ENCODE data around the gene BBIP1.

Gene BBIP1

DNA sequence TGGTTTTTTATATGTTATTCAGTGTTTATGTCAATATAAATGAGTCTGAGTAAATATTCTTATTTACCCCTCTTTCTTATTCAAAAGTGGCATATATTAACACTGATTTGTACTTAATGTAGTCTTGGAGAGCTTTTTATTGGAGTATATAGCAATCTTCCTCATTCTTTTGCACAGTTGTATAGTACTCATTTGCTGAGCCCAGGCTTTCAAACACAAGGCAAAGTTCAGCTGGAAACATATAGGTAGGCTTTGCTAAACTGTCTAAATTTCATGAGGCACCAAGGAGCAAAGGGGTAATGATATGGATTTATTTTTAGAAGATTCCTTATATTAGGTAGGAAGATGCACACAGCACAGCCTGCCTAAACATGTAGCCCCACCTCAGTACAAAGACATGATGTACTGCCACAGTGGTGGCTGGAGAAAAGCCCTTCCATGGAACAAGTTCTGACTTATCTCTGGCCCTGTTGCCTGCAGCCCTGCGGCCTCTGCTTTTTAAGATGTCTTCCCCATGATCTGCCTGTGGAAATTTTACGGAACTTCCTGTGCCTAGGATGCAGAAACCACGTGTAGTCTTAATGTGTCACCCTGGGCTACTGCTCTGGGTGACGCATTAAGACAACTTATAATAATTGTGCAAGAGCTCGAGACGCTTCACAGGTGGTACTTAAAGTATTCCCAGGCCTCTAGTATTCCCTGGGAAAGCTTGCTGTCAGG lies 56.9 kb downstream of the BBIP1 start:
- DNase-seq = no peak

DNA sequence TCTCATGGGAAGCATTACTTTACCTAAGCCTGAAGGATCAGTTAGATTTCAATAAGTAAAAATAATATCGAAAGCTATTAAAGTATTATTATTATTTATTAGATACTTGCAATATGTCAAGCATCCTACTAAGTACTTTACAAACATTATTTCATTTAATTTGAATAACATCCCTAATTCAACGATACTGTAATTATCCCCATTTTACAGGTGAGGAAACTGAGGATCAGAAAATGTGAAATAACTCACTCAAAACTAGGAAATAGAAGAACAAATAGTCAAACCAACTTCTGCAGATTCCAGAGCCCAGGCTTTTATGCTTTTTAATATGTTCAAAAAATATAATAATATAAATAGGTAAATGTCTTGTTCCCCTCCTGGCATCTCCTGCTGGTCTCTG lies 57.5 kb downstream of the BBIP1 start:
- no peak for DNase-seq

DNA sequence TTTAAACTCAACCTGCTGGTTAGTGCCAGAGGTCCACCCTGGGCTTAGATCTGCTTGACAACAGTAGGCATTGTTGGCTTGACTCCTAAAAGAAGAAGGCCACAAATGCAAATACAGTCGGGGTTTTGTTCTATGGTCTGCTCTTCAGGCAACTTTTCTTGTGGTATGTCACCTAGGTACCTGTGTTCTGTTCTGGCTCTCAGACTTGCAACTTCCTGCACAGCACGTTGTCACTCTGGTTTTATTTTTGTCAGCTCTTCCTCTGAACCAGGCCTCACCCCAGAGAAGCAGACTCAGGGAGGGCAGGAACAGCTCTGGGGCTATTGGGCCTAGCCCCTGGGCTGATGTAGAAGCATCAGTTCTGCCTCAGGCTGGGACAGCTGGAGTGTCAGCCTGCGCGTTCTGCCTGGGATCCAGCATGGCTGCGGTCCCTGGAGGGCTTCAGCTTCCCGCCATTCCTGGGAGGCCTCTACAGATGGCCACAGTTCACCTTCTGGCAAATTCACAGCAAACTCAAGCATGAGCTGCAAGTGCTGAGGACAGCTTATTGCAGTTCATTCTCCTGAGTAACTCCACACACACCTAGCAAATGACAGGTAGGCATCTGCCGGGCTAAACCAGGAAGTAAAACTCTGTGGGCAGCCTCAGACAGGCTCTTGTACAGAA lies 58.3 kb downstream of the BBIP1 start:
- peak; percentile 32 to 81 (median 61) for DNase-seq

DNA sequence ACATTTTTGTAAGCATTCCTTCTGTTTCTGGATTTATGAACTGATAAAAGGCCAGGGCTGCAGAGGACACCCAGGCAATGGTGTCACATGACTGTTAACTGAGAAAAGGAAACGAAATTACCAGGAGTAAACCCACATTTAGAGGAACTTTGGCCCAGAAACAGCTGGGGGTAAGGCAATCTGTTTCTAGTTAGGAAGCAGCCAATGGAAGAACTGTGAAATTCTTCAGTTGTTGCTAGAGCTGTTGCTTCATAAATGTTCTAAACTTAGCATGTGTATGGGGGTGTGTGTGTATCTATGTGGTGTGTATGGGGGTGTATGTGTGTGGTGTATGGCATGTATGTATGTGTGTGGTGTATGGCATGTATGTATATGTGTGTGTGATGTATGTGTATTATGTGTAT lies 59.0 kb downstream of the BBIP1 start:
- no peak for DNase-seq

DNA sequence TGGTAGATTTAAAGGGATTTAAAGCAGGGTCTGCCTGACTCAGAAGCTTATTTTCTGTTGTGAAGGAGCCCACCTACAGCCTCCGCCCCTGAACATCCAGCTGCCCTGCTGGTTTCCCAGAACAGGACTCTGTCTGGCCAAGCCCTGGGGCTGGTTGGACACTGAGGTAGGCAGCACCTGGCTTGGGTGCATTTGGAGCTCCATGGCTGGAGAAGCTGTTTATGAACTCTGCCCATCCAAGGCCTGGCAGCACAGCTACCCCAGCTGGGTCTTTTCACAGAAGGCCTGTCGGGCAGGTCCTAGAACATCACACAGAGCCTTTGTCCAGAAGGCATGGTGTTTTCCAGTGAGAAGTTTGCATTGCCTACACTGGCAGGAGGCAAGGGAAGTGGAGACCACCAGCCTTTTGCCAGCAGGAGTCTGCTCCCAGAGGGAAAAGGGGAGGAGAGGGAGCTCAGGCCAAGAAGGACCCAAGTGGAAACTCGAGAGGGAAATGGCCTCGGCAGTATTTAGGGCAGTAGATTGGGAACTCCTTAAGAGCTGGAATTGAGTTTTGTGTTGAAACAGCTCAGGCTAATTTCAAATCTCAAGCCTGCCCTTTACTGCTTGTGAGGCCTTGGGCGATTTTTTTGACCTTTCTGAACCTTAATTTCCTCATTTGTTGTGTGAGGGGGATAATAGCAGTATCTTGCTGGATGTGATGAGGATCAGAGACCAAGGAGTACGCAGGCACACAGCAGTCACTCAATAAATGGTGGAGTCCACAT lies 59.6 kb downstream of the BBIP1 start:
- DNase-seq = no peak

DNA sequence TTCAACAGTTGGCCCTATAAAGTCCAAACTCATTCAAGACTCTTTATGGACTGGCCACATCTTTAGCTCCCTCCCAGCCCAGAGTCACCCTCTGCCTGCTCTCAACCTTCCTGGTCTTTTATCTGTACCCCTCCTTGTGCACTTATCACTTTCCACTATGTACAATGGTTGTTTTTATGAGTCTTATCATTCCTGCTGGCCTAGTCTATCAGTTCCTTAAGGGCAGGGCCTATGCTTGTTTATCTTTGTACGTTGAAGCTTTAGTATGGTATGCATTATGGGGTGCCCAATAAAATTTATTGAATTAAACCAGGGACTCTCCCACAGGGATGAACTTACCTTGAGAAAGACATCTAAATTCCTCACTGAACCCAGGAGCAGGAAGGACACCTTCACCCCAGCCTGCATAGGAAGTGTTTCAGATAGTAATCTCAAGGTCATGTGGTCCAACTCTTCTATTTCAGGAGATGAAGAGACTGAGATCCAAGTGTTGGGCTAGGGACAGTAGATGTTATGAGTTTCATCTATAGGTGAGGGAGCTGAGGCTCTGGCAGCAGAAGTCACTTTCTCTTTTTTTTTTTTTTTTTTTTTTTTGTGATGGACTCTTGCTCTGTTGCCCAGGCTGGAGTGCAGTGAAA lies 60.6 kb downstream of the BBIP1 start:
- peak in 1 of 6 experiments; percentile 13 for DNase-seq

DNA sequence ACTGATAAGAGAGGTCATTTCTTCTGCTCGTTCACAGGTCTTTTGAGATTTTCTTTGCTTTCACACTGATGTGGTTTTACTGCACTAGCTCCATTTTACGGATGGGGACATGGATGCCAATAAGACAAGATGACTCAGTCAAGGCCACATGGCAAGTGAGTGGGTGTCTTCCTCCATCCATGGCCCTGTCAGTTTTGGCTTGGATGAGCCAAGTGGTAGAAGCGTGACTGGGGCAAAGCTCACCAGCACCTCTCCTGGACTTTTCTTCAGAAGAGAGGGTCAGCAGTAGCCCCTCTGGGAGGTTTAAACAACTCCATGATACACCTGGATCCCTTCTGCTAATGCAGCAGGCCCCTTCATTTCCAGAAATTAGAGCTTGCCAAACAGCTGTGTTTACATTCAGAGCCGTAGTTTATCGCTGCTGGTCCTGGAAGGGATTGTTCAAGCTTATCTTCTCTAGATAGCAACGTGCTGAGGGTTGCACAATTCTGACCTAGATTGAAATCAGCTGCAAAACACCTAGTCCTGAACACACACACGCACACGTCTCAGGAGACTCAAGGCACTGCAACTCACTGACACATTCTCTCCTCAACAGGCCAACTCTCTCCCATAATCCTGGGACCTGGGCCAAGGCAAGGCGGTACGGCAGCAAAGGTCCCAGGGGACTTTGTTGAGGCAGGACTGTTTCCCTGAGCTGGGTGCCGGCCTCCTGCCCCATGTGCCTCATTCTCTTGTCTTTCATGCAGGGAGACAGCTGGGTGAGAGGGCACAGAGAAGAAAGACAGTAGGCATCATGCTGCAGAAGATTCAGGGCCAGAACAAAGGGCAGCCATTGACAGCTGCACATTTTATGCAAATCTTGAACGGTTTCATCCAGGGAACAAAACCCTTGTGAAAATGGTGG lies 61.5 kb downstream of the BBIP1 start:
- DNase-seq = peak in 2 of 6 experiments; percentile 10 to 25

DNA sequence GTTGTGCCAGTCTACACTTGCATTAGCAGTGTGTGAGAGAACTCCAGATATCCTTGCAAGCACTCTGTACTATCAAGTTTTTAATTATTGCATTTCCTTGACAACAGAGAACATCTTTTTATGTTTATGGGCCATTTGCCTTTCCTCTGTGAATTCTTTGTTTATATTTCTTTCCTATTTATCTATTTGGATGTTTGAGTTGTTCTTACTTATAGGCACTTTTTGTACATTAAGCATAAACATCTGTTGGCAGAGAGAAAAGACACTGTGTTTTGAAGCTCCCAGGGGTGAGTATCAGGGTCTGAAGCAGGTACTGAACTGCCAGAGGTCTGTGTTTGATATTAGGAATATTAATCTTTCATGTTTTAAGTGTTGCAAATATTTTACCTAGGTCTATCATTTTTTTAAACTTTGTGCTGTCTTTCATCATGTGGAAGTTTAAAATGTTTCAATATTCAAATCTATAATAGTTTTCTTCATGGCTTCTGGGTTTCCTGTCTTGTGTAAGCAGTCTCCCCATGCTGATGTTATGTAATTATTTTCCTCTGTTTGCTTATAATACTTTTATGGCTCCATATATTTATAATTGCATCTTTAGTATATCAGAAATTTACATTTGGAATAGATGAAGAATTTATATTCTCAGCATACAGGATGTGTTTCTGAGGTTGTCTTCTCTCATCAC lies 64.9 kb downstream of the BBIP1 start:
- no peak for DNase-seq

DNA sequence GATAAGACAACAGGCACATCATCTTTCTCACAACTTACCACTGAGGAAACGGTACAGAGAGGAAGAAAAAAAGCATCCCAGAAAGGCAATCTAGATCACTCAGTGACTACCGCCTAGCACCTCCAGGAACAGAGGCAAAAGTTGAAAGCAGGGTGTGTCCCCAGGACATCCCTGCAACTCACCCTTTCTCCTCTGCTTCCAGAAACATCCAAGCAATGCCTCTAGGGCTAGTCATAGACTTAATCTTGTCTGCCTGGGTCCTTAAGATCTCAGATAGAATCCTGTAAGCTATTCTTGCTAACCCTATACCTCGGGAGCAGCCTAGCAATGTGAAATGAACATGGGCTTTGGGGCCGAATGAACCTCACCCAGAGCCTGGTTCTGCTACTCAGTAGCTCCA lies 66.0 kb downstream of the BBIP1 start:
- DNase-seq = no peak

DNA sequence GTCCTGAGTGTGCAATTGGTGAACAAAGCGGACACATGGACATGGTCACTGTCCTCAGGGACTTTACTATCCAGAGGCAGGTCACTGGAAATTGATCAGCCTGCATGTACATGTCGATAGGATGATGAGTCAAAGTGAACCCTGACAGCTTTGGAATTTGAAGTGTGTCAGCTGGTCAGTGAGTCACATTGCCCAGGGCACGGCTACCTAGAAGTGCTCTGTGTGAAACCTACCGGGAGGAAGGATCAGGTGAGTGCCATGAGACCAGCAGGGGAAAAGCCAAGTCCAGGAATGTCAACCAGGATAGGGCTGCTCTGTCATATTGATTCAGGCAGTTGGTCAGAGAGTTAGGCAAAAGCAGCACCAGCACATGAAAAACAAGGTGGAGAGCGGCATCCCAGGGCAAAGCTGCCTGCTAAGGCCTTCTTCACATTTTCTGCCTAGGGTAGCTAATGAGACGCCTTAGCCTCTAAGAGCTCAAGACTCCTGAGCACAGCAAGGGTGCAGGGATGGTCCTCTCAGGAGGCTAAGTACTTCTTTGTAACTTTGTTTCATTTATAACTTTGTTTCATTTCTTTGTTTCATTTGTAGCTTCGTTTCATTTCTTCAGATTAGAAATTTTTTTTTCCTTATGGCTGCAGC lies 66.6 kb downstream of the BBIP1 start:
- DNase-seq = no peak

DNA sequence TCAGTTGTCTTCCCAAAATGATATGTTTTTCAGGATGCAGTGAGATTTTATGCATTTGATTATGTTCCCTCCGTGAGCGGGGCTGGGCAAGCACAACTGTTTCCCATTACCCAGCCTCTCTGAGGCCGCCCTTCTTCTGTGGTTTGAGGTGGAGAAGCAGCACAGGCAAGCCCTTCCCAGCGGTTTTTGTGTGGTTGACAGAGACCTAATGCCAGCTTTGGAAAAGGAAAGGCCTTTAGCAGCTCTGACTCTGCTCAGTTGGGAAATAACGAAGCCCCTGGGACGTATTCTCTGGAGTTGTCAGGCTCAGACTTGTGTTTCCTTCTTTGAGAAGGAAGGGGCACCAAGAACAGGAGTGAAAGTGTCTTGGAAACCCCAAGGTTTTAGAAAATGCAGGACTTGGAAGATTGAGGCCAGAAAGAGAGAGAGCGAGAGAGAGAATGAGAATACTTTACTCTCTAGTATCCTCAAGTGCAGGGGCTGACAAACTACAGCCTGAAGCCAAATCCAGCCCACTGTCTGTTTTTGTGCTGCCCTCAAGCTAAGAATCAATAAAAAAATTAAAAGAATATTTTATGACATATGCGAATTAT lies 67.9 kb downstream of the BBIP1 start:
- peak in 2 of 6 experiments; percentile 8 to 10 for DNase-seq

DNA sequence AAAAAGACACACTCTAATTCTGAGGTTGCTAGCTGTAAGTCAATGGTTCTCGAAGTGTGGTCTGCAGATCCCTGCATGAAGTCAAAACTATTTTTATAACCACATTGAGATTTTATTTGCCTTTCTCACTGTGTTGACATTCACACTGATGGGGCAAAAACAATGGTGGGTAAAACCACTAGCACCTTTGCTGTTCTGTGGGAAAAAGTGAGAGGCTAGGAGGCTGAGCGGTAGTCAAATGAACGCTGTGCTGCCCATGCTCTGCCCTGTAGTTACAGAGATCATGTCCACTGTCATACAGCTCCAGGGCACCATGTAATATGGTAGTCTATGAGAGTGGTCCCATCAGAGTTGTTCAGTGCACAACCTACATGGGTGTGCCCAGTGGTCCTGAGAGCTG lies 68.9 kb downstream of the BBIP1 start:
- DNase-seq = no peak
